Fibroblast of the aortic adventitia (primary cell): Measurements from ENCODE around the gene NOS1. TPM values are rescaled to one million over a fixed set of nuclear protein-coding genes. Genes with fewer than 3 reads are reported as not detected.

Experiments used
- DNase-seq: peaks from one replicate; pipeline ENCODE4 v3.0.0-alpha.2; 2010; ENCODE audit warnings: low read depth
- H3K4me3 ChIP-seq: 2 replicates; pipeline ENCODE4 v1.5.1; 2011; ENCODE audit warnings: low read depth, mild to moderate bottlenecking, control low read depth, low read length, moderate library complexity
- total RNA-seq: library from RNA; depleted of rRNA; stranded (reverse); fragments of >200 nt; gene quantifications from 2 replicates; pipeline ENCODE4 v1.2.3, GENCODE V29; 2012; ENCODE audit warnings: low replicate concordance
- TF ChIP-seq, protein P1 (sequence below): IDR thresholded peaks from 2 replicates; pipeline ENCODE4 v1.5.1; 2011; ENCODE audit warnings: mild to moderate bottlenecking, low read length, control low read depth, inconsistent platforms; ENCODE audit not compliant: insufficient read depth

Gene NOS1
- total RNA-seq, 1 donor: not detected

DNA sequence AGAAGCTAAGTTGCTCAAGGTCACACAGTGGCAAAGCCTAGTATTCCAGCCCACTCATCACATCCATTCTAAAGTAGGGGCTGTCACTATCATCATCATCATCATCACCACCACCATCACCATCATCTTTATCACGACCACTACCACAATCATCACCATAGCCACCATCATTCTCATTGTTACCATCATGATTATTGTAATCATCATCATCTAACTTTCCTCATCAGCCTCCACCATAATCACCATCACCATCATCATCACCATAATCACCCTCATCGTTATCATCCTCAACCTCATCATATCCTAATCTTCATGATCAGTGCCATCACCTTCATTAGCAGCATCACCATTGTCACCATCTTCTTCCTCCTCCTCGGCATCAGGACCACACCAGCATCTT, 48.7 kb downstream of the NOS1 start:
- H3K4me3 ChIP-seq: no peak overlapping the region
- TF ChIP-seq, protein P1, sequence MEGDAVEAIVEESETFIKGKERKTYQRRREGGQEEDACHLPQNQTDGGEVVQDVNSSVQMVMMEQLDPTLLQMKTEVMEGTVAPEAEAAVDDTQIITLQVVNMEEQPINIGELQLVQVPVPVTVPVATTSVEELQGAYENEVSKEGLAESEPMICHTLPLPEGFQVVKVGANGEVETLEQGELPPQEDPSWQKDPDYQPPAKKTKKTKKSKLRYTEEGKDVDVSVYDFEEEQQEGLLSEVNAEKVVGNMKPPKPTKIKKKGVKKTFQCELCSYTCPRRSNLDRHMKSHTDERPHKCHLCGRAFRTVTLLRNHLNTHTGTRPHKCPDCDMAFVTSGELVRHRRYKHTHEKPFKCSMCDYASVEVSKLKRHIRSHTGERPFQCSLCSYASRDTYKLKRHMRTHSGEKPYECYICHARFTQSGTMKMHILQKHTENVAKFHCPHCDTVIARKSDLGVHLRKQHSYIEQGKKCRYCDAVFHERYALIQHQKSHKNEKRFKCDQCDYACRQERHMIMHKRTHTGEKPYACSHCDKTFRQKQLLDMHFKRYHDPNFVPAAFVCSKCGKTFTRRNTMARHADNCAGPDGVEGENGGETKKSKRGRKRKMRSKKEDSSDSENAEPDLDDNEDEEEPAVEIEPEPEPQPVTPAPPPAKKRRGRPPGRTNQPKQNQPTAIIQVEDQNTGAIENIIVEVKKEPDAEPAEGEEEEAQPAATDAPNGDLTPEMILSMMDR: no peak
- DNase-seq: no peak

DNA sequence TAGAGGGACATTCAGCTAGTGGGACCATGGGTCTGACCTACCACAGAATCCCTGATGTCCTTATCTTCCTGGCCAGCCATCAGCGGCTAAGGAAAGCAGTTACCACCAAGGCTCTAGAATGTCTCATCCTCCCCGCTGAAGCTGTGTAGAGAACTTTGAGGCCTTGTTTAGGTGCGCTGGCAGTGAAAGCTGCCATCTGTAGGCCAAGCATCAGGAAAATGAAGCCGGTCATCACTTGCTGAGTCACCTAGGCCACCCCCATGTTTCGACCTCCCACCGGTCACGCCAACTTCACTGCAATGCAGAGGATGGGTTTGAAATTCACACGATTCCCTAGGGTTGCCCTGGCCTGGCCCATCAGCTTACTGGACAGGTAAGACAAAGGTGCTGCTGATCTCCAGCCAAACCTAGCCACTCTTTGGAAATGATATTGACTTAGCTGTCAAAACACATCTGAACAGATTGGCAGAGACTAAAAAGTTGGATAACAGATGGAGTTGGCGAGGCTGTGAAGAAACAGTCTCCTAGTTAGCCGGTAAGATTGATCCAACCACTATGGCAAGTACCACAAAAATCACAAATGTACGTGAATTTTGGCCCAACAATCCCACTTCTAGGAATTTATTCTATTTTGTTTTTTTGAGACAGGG, 52.0 kb downstream of the NOS1 start:
- TF ChIP-seq, protein P1: no peak
- no peak for DNase-seq
- H3K4me3 ChIP-seq: no peak overlapping the region

DNA sequence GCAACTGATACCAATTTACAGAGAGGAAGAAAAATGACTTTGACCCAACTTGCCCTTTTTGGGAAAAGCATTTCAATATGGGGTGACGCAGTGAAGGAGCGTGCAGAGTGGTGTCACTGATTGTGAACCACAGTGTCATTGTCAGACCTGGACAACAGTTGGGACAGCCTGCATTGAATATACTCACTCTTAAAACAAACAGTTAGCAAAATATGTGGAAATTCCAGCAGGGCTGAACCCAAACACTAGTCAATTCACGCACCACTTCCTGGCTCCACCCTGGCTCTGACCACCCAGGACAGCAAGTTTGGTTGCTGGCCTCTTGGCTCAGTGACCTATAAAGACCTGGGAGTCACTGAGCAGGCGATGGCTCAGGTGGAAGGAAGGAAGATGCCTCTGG, 61.3 kb downstream of the NOS1 start:
- DNase-seq: no peak
- H3K4me3 ChIP-seq: no peak overlapping the region
- TF ChIP-seq, protein P1: no peak

DNA sequence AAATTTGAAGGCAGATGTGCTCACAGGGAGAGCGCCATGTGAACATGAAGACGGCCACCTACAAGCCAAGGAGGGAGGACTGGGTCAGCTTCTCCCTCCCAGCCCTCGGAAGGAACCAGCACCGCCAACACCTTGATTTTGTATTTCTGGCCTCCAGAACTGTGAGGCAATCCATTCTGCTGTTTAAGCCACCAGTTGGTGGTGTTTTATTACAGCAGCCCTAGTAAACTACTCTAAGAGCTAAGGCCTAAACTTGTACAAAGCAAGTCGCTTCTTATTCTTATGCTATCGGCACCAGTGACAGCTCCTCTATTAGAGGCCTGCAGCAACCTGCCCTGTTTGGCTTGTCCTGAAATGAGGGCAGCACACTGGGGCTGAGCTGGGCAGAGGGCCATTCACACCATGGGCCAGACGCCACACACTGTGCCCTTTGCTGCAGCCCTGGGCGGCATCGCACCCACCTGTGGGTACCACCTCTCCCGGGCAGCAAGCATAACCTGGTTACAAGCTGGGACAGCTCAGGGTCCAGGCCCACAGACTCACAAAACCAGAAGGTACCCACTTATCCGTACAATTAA, 62.7 kb downstream of the NOS1 start:
- H3K4me3 ChIP-seq: no peak overlapping the region
- TF ChIP-seq, protein P1: no peak
- DNase-seq: no peak

DNA sequence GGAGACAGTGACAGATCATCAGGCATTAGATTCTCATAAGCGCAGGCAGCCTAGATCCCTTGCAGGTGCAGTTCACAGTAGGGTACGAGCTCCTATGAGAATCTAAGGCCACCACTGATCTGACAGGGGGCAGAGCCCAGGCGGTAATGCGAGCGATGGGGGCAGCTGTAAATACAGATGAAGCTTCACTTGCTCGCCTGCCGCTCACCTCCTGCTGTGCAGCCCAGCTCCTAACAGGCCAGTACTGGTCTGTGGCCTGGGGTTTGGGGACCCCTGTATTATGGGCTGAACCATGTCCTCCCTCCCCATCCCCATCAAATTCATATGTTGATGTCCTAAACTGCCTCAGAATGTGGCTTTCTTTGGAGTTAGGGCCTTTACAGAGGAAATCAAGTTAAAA, 63.2 kb downstream of the NOS1 start:
- TF ChIP-seq, protein P1: no peak
- no peak for DNase-seq
- no peak overlapping the region for H3K4me3 ChIP-seq

DNA sequence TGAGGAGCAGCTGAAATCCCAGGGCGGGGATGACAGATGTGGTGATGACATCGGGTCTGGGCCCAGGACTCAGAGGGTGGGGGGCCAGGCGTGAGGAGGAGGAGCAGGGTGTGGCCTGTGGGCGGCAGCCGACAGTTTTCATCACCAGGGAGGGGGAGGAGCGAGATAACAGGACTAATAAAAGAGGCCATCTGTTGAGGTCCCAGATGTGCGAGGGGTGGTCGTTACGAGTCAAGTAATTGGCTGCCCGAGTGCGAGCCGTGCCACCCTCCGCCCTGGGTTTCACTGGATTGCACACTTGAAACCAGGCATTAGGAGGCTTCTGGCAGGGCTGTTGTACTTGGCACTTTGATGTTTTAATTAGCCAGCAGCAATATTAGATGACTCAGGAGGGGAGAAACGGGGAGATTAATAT, 67.2 kb downstream of the NOS1 start:
- TF ChIP-seq, protein P1: no peak
- no peak for DNase-seq
- no peak overlapping the region for H3K4me3 ChIP-seq
